ENCODE results near the gene PNMT. TPM values are rescaled to one million over a fixed set of nuclear protein-coding genes. Genes with fewer than 3 reads are reported as not detected.

Gene PNMT
- total and polyA plus RNA-seq, 2 of the 13 experiments (the other 11 are each of a cell fraction or from before 2014, with no cell fraction given), result 0.25 TPM; not detected in 1

DNA sequence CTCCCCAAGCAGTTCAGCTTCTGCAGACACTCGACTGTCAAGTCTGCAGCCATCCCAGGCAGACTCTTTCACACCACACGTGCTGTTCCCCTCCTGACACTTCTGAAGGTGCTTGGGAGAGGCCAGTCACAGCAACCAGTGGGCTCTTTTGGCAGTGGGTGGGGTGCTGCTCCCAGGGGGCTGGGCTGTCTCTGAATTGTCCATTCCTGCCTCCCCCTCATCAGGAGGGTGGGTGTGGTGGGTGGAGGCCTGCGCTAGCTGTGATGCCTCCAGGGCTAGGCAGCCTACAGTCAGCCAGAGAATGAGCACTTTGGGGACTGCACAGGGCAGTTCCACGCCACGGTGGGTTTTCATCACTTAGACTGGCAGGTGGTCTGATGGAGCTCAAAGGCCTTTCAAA lies 21.0 kb upstream of the PNMT start (continued):
- TF ChIP-seq ZNF616 (CRISPR knock-in tag; IDR thresholded peaks at IDR 0.05; ENCODE audit: low read depth) (no peak), PRMT3 (CRISPR knock-in tag; IDR thresholded peaks at IDR 0.05; ENCODE audit: borderline replicate concordance, low read depth) (no peak), SIN3B (IDR thresholded peaks at IDR 0.05; ENCODE audit: low read length) (no peak), ZNF607 (CRISPR knock-in tag; IDR thresholded peaks at IDR 0.05; ENCODE audit: borderline replicate concordance) (no peak), ZNF558 (CRISPR knock-in tag; IDR thresholded peaks at IDR 0.05; ENCODE audit: borderline replicate concordance) (no peak), ZNF773 (CRISPR knock-in tag; IDR thresholded peaks at IDR 0.05; ENCODE audit: borderline replicate concordance) (no peak), SP5 (CRISPR knock-in tag; IDR thresholded peaks at IDR 0.05; ENCODE audit: borderline replicate concordance, low read depth) (no peak), ZFP36 (IDR thresholded peaks at IDR 0.05; ENCODE audit: borderline replicate concordance, low read depth, low read length, partially characterized antibody) (no peak), TEAD2 (CRISPR knock-in tag; IDR thresholded peaks at IDR 0.05) (no peak), MZF1 (CRISPR knock-in tag; IDR thresholded peaks at IDR 0.05; ENCODE audit: borderline replicate concordance) (no peak), KMT2A (CRISPR knock-in tag; IDR thresholded peaks at IDR 0.05) (no peak), XRCC5 (optimal IDR thresholded peaks at IDR 0.05; ENCODE audit: low read length) (no peak), TBL1XR1 (IDR thresholded peaks at IDR 0.05; ENCODE audit: borderline replicate concordance, low read length, partially characterized antibody) (no peak), ZNF30 (CRISPR knock-in tag; IDR thresholded peaks at IDR 0.05) (no peak)

DNA sequence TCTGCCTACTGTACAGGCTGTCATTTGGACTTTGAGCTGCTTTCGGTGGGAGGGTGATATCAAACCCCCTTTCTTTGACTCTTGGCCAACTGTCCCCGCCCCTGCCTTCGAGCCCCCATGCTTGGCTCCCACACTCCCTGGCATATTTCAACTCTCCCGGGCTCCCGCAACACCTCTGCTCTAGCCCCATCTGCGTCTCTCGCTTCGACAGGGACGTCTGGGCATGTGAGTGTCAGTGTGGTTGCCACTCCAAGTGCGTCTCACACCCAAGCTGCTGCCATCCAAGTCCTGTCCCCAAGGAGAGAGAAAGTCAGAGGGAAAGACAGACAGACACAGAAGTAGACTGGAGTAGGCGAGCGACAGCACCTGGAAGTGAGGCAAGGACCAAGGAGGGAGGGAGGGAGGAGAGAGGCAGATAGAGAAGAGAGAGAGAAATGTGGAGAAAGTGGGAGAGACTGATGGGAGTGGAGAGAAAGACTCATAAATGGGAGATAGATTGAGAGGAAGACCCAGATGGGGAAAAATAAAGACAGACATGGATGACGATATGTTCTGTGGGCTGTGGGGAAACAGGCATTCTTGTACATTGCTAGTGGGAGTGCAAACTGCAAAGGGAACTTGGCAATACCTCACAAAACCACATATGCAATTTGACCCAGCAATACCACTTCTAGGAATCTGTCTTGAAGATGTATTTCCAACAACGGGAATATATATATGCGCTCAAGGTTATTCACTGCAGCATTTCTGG lies 19.5 kb upstream of the PNMT start:
- Histone ChIP-seq H3K36me3 (replicated peaks in 1 of 2; ENCODE audit: control insufficient read depth in 1 of 2, insufficient read depth in 2 of 2, low read length in 2 of 2) (no peaks in the 10 kb centered on the region), H3K9me3 (ENCODE audit: low read length) (no peaks in the 10 kb centered on the region), H3K79me2 (ENCODE audit: insufficient read depth, low read length) (peaks cover 11% of the 10 kb centered on the region), H3K27me3 (ENCODE audit: control insufficient read depth in 1 of 2, insufficient read depth in 2 of 2, low read length in 2 of 2) (no peaks in the 10 kb centered on the region), H4K20me1 (ENCODE audit: insufficient read depth, low read length) (peaks cover 4% of the 10 kb centered on the region), H3K4me1 (ENCODE audit: insufficient read depth, low read length) (peaks cover 35% of the 10 kb centered on the region), H2AFZ (ENCODE audit: low read length) (no peak overlapping the region), H3K4me3 (replicated peaks in 1 of 3; ENCODE audit: insufficient read depth in 1 of 3, low read depth in 2 of 3, low read length in 3 of 3) (no peak overlapping the region), H3K4me2 (ENCODE audit: low read depth, low read length) (no peak overlapping the region), H3K9ac (ENCODE audit: insufficient read depth, low read depth, low read length) (no peak overlapping the region), H3K27ac (ENCODE audit: extremely low read length, insufficient read depth, low read length) (no peak overlapping the region)
- FAIRE-seq, result no peak
- intact Hi-C loops (cut with micrococcal nuclease; ENCODE audit: unreplicated experiment), result no loop called here
- no peak for DNase-seq (ENCODE audit: low spot score)
- no peak for TF ChIP-seq ATF7 (IDR thresholded peaks at IDR 0.05)
- 0 out of 2 replicates have a peak, but pooled peaks have one; percentile 23 for TF ChIP-seq ATF7 (CRISPR knock-in tag; IDR thresholded peaks at IDR 0.05)
- no peak for TF ChIP-seq GATAD2A (CRISPR knock-in tag; IDR thresholded peaks at IDR 0.05)
- CTCF ChIA-PET (ENCODE audit: low intra/inter-chr PET ratio, low total read pairs), result no interaction called here
- POLR2A ChIA-PET, result interaction anchor here (1.0 to 1.3 kb wide), 2 partner anchors 11 to 90 kb away, joined by 3 read pairs; no protein-coding TSS in a partner anchor
- no TSS peak for BruUV-seq (replicated peaks)
- in situ Hi-C loops (cut with HindIII; ENCODE audit: extremely low pct_ligation_motif_present, low pct_unique_long_range_greater_than_20kb), result no loop called here
- ATAC-seq, result no peak
- 94% methylated on average over 15 of the region's 15 CpGs for WGBS (ENCODE audit: low lambda C conversion rate)
